DND-41 (cell line): Measurements from ENCODE around the gene C3orf70.
A peak's percentile ranks its signal among the peaks of the same experiment; 100 is the strongest.

Experiments used
- ATAC-seq: fragments of 200-7000 bp; cut with Tn5 transposase; 3 replicates; pipeline ENCODE4 v1.9.1; 2021; ENCODE audit warnings: low read depth; ENCODE audit not compliant: insufficient read depth
- DNase-seq: peaks from one replicate; pipeline ENCODE4 v3.0.0-alpha.2; 2020
- H2AFZ ChIP-seq: 2 replicates; pipeline ENCODE4 v1.6.0; 2012; ENCODE audit warnings: low read depth, low read length
- H3K27ac ChIP-seq: 2 replicates; pipeline ENCODE4 v1.5.1; 2012; ENCODE audit warnings: low read length, inconsistent platforms
- H3K27me3 ChIP-seq: fragments of 200-600 bp; sonication (generic); 2 replicates; pipeline ENCODE4 v1.6.0; 2012; ENCODE audit warnings: low read length, mild to moderate bottlenecking, inconsistent platforms; ENCODE audit not compliant: insufficient read depth, poor library complexity
- H3K36me3 ChIP-seq: 2 replicates; pipeline ENCODE4 v1.5.1; 2012; ENCODE audit warnings: low read length, inconsistent platforms; ENCODE audit not compliant: insufficient read depth
- H3K4me1 ChIP-seq: 2 replicates; pipeline ENCODE4 v1.5.1; 2012; ENCODE audit warnings: mild to moderate bottlenecking, low read length; ENCODE audit not compliant: insufficient read depth
- H3K4me2 ChIP-seq: 2 replicates; pipeline ENCODE4 v1.6.0; 2012; ENCODE audit warnings: mild to moderate bottlenecking, moderate library complexity, low read length, inconsistent platforms; ENCODE audit not compliant: insufficient read depth
- H3K4me3 ChIP-seq, 2 experiments: fragments of 200-600 bp in 1 of 2; shearing (Covaris generic) in 1 of 2; 2 replicates each; pipeline ENCODE4 v1.5.1; 2012 to 2016; ENCODE audit warnings: inconsistent platforms in 2 of 2, low read length in 2 of 2, mild to moderate bottlenecking in 2 of 2, low read depth in 1 of 2, moderate library complexity in 1 of 2
- H3K79me2 ChIP-seq: 2 replicates; pipeline ENCODE4 v1.6.0; 2012; ENCODE audit warnings: low read length, inconsistent platforms; ENCODE audit not compliant: insufficient read depth
- H3K9ac ChIP-seq: 2 replicates; pipeline ENCODE4 v1.6.0; 2012; ENCODE audit warnings: low read depth, mild to moderate bottlenecking, inconsistent platforms, low read length, moderate library complexity
- H3K9me3 ChIP-seq: 2 replicates; pipeline ENCODE4 v1.5.1; 2012; ENCODE audit warnings: low read length, moderate library complexity, mild to moderate bottlenecking, inconsistent platforms; ENCODE audit not compliant: insufficient read depth, severe bottlenecking
- H4K20me1 ChIP-seq: 2 replicates; pipeline ENCODE4 v1.6.0; 2012; ENCODE audit warnings: low read length; ENCODE audit not compliant: insufficient read depth
- EZH2 ChIP-seq: IDR thresholded peaks from 3 replicates; pipeline ENCODE4 v1.6.1; 2012; ENCODE audit warnings: borderline replicate concordance, low read depth, mild to moderate bottlenecking, moderate library complexity, low read length, inconsistent platforms; ENCODE audit not compliant: severe bottlenecking
- TF ChIP-seq, protein P1 (sequence below): IDR thresholded peaks from 2 replicates; pipeline ENCODE4 v1.5.1; 2012; ENCODE audit warnings: borderline replicate concordance, low read length, moderate library complexity, mild to moderate bottlenecking; ENCODE audit not compliant: poor library complexity, severe bottlenecking; ENCODE audit errors: extremely low read depth

Gene C3orf70

DNA sequence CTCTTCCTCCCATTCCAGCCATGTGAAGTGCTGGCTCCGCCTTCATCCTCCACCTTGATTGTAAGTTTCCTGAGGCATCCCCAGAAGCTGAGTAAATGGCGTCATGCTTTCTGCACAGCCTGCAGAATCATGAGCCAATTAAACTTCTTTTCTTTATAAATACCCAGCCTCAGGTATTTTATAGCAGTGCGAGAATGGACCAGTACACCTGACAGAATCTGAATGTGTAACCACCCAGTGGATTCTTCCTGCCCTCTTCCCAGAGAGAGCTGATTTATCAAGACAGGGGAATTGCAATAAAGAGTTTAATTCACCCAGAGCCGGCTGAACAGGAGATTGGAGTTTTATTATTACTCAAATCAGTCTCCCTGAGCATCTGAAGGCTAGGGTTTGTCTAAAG is 86.6 kb downstream of the C3orf70 start:
- Histone ChIP-seq H3K4me2 (no peak overlapping the region), H3K27me3 (no peaks in the 10 kb centered on the region), H3K9me3 (no peaks in the 10 kb centered on the region), H3K9ac (no peak overlapping the region), H3K27ac (no peak overlapping the region), H3K4me1 (no peaks in the 10 kb centered on the region), H4K20me1 (no peaks in the 10 kb centered on the region), H3K36me3 (no peaks in the 10 kb centered on the region), H3K79me2 (no peaks in the 10 kb centered on the region), H3K4me3 (no peak overlapping the region), H2AFZ (no peak overlapping the region)
- DNase-seq, result no peak
- TF ChIP-seq EZH2, result no peak
- TF ChIP-seq, protein P1, sequence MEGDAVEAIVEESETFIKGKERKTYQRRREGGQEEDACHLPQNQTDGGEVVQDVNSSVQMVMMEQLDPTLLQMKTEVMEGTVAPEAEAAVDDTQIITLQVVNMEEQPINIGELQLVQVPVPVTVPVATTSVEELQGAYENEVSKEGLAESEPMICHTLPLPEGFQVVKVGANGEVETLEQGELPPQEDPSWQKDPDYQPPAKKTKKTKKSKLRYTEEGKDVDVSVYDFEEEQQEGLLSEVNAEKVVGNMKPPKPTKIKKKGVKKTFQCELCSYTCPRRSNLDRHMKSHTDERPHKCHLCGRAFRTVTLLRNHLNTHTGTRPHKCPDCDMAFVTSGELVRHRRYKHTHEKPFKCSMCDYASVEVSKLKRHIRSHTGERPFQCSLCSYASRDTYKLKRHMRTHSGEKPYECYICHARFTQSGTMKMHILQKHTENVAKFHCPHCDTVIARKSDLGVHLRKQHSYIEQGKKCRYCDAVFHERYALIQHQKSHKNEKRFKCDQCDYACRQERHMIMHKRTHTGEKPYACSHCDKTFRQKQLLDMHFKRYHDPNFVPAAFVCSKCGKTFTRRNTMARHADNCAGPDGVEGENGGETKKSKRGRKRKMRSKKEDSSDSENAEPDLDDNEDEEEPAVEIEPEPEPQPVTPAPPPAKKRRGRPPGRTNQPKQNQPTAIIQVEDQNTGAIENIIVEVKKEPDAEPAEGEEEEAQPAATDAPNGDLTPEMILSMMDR, result no peak
- ATAC-seq, result no peak

DNA sequence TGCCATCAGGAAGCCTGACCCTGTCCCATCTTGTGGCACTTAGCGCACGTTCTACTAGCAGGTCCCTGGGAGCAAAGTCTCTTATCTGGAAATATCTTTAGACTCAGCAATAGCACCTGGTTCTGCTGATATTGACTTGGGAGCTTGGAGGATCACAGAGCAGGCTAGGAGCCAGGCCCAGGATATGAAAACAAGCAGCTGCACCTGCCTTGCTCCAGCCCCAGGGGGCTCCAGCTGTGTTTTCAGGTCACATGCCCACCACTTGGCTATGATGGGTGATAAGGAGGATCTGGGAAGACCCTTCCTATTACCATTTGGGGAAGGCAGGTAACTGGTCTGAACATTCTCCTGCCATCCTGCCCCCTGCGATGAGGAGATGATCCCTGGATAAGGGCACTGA is 87.8 kb downstream of the C3orf70 start:
- no peak for ATAC-seq
- no peaks in the 10 kb centered on the region for H3K79me2 ChIP-seq
- no peak overlapping the region for H3K9ac ChIP-seq
- H4K20me1 ChIP-seq, result no peaks in the 10 kb centered on the region
- H3K9me3 ChIP-seq, result peaks cover 5% of the 10 kb centered on the region
- H3K4me3 ChIP-seq, result no peak overlapping the region
- no peak for DNase-seq
- no peak overlapping the region for H2AFZ ChIP-seq
- TF ChIP-seq, protein P1, result peak; percentile 18
- TF ChIP-seq EZH2, result no peak
- no peaks in the 10 kb centered on the region for H3K27me3 ChIP-seq
- no peak overlapping the region for H3K4me2 ChIP-seq
- H3K4me1 ChIP-seq, result no peaks in the 10 kb centered on the region
- no peak overlapping the region for H3K27ac ChIP-seq
- H3K36me3 ChIP-seq, result no peaks in the 10 kb centered on the region

DNA sequence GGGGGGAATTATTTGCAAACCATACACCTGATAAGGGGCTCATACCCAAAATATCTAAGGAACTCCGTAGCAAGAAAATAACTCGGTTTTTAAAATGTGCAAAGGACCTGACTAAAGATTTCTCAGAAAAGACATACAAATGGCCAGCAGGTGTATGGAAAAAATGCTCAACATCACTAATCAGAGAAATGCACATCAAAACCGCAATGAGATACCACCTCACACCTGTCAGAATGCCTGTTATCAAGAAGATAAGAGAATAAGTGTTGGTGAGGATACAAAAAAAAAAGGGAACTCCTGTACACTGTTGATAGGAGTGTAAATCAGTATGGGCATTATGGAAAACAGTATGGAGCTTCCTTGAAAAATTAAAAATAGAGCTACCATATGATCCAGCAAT is 89.4 kb downstream of the C3orf70 start:
- H3K4me1 ChIP-seq, result no peaks in the 10 kb centered on the region
- H3K27me3 ChIP-seq, result no peaks in the 10 kb centered on the region
- no peak overlapping the region for H3K4me2 ChIP-seq
- H3K9ac ChIP-seq, result no peak overlapping the region
- H3K9me3 ChIP-seq, result peaks cover 5% of the 10 kb centered on the region
- no peak overlapping the region for H3K4me3 ChIP-seq
- no peaks in the 10 kb centered on the region for H3K79me2 ChIP-seq
- DNase-seq (no peak), ATAC-seq (no peak)
- no peaks in the 10 kb centered on the region for H3K36me3 ChIP-seq
- H4K20me1 ChIP-seq, result no peaks in the 10 kb centered on the region
- H3K27ac ChIP-seq, result no peak overlapping the region
- TF ChIP-seq, protein P1, result no peak
- TF ChIP-seq EZH2, result no peak
- no peak overlapping the region for H2AFZ ChIP-seq

DNA sequence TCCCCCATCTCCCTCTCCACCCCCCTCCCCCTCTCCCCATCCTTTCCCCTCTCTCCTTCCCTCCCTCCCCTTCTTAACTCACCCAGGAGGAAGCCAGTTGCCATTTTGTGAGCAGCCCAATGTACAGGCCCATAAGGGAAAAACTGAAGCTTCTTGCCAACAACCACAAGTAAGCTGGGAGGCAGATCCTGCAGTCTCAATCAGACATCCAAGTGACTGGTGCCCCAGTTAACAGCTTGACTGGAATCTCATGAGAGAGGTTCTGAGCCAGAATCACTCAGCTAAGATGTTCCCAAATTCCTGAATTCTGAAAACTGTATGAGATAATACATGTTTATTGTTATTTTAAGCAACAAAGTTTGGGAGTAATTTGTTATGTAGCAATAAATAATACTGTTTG is 90.7 kb downstream of the C3orf70 start:
- Histone ChIP-seq H3K4me1 (no peaks in the 10 kb centered on the region), H3K4me3 (no peak overlapping the region), H3K36me3 (no peaks in the 10 kb centered on the region), H3K9ac (no peak overlapping the region), H3K27ac (no peak overlapping the region), H4K20me1 (no peaks in the 10 kb centered on the region), H3K27me3 (no peaks in the 10 kb centered on the region), H3K79me2 (no peaks in the 10 kb centered on the region), H3K9me3 (peaks cover 5% of the 10 kb centered on the region), H2AFZ (no peak overlapping the region), H3K4me2 (no peak overlapping the region)
- TF ChIP-seq, protein P1, result no peak
- TF ChIP-seq EZH2, result no peak
- ATAC-seq, result no peak
- DNase-seq, result no peak
